ENCODE measurements around the gene ARL15. TPM values are rescaled to one million over a fixed set of nuclear protein-coding genes. Genes with fewer than 3 reads are reported as not detected.
A peak's percentile ranks its signal among the peaks of the same experiment; 100 is the strongest.

ARL15 gene
- total and polyA plus RNA-seq, 9 of the 15 experiments (the other 6 are each of a cell fraction or from before 2014, with no cell fraction given), result 18.5 to 80.4 (median 57.0) TPM

- TF ChIP-seq MIER1 (IDR thresholded peaks at IDR 0.05; ENCODE audit: low read depth), result no peak
- TF ChIP-seq SP1 (CRISPR knock-in tag; IDR thresholded peaks at IDR 0.05), result no peak
- no peak for TF ChIP-seq FOXJ2 (tag; IDR thresholded peaks at IDR 0.05)
- TF ChIP-seq POLR2H (tag; IDR thresholded peaks at IDR 0.05; ENCODE audit: low read depth), result no peak
- TF ChIP-seq THRA (IDR thresholded peaks at IDR 0.05), result no peak
- 0 out of 2 replicates have a peak, but pooled peaks have one; percentile 28 for TF ChIP-seq CC2D1A (IDR thresholded peaks at IDR 0.05)
- TF ChIP-seq PRMT5 (CRISPR knock-in tag; IDR thresholded peaks at IDR 0.05), result no peak
- TF ChIP-seq PML (IDR thresholded peaks at IDR 0.05; ENCODE audit: low read length), result no peak; the same call in 1 of the 2 replicates
- no peak for TF ChIP-seq ZNF551 (CRISPR knock-in tag; IDR thresholded peaks at IDR 0.05)
- TF ChIP-seq PURB (CRISPR knock-in tag; IDR thresholded peaks at IDR 0.05; ENCODE audit: low read depth), result no peak
- no peak for TF ChIP-seq MTA3 (IDR thresholded peaks at IDR 0.05; ENCODE audit: borderline replicate concordance)
- no peak for TF ChIP-seq ZNF76 (CRISPR knock-in tag; IDR thresholded peaks at IDR 0.05; ENCODE audit: borderline replicate concordance)
- no peak for TF ChIP-seq TAF15 (IDR thresholded peaks at IDR 0.05; ENCODE audit: low read depth, low read length)
- TF ChIP-seq RAD21 (CRISPR knock-in tag; conservative IDR thresholded peaks at IDR 0.05 in 1 of 2, IDR thresholded peaks at IDR 0.05 in 1 of 2), result no peak
- no peak for TF ChIP-seq TEAD2 (tag; IDR thresholded peaks at IDR 0.05)
- no peak for TF ChIP-seq SMARCB1 (IDR thresholded peaks at IDR 0.05; ENCODE audit: insufficient read length, low read depth)
- TF ChIP-seq CTBP1 (IDR thresholded peaks at IDR 0.05; ENCODE audit: borderline replicate concordance), result peak; percentile 15; the same call in 1 of the 2 replicates
- TF ChIP-seq MBD2 (IDR thresholded peaks at IDR 0.05; ENCODE audit: borderline replicate concordance, low read depth), result no peak
- no peak for TF ChIP-seq DLX4 (CRISPR knock-in tag; IDR thresholded peaks at IDR 0.05)
- TF ChIP-seq E2F5 (CRISPR knock-in tag; IDR thresholded peaks at IDR 0.05), result no peak
- TF ChIP-seq MLLT1 (IDR thresholded peaks at IDR 0.05), result peak in 1 of 2 experiments; percentile 56; a peak in 1 of 4 replicates
- TF ChIP-seq POLR2A (conservative IDR thresholded peaks at IDR 0.05), result no peak
- no peak for TF ChIP-seq ZNF445 (CRISPR knock-in tag; IDR thresholded peaks at IDR 0.05; ENCODE audit: low read depth)
- TF ChIP-seq TRIM24 (IDR thresholded peaks at IDR 0.05), result 0 out of 4 replicates have a peak, but pooled peaks of 1 of the 2 experiments have one; percentile 30
- TF ChIP-seq E2F3 (CRISPR knock-in tag; IDR thresholded peaks at IDR 0.05), result no peak
- no peak for TF ChIP-seq KHSRP (IDR thresholded peaks at IDR 0.05)
- TF ChIP-seq ZC3H8 (IDR thresholded peaks at IDR 0.05), result no peak
Observed at GRCh38 chr5:54294097-54294667, 16.2 kb downstream of the ARL15 start (continued).

Measured in K562 (cell line).